Measurements from ENCODE around the gene SPATA6. TPM values are rescaled to one million over a fixed set of nuclear protein-coding genes. Genes with fewer than 3 reads are reported as not detected.

Gene SPATA6
- total RNA-seq, 1 experiment from 2014 or later: 18.2 TPM

- peaks cover 3% of the 10 kb centered on the region; the same call in 1 of the 2 replicates for H3K4me1 ChIP-seq (ENCODE audit: control insufficient read depth, insufficient read depth, low read length)
- H3K9me3 ChIP-seq (ENCODE audit: control insufficient read depth, insufficient read depth, low read depth, low read length): no peaks in the 10 kb centered on the region
- ChIA-PET POLR2A (no interaction called here), CTCF (no interaction called here)
- H3K36me3 ChIP-seq (ENCODE audit: control insufficient read depth, insufficient read depth, low read length): no peaks in the 10 kb centered on the region
- intact Hi-C loops (cut with micrococcal nuclease; ENCODE audit: unreplicated experiment) (loop anchor here (10.0 kb wide), 1 partner anchor 238 kb away; no protein-coding TSS in a partner anchor), in situ Hi-C loops (cut with HindIII; ENCODE audit: low pct_unique_long_range_greater_than_20kb, low sequenced_read_pairs) (no loop called here)
- H3K4me3 ChIP-seq (ENCODE audit: low read depth in 2 of 2, low read length in 2 of 2): no peak overlapping the region
- BruUV-seq (replicated peaks): no TSS peak
- no peaks in the 10 kb centered on the region for H3K27me3 ChIP-seq (ENCODE audit: control insufficient read depth, insufficient read depth, low read length)
- ATAC-seq (no peak), DNase-seq (ENCODE audit: low read depth, low spot score) (no peak)
- no peak overlapping the region for H3K27ac ChIP-seq (ENCODE audit: low read length)
- TF ChIP-seq REST (IDR thresholded peaks at IDR 0.05; ENCODE audit: insufficient read depth in 1 of 2, low read depth in 2 of 2, low read length in 1 of 2) (no peak), TCF7L2 (IDR thresholded peaks at IDR 0.05; ENCODE audit: low read depth, low read length) (no peak), SIN3A (IDR thresholded peaks at IDR 0.05; ENCODE audit: borderline replicate concordance, insufficient read depth, low read depth, low read length) (no peak), POLR2AphosphoS5 (IDR thresholded peaks at IDR 0.05; ENCODE audit: low read depth, low read length) (no peak)
- TF ChIP-seq, protein P1, sequence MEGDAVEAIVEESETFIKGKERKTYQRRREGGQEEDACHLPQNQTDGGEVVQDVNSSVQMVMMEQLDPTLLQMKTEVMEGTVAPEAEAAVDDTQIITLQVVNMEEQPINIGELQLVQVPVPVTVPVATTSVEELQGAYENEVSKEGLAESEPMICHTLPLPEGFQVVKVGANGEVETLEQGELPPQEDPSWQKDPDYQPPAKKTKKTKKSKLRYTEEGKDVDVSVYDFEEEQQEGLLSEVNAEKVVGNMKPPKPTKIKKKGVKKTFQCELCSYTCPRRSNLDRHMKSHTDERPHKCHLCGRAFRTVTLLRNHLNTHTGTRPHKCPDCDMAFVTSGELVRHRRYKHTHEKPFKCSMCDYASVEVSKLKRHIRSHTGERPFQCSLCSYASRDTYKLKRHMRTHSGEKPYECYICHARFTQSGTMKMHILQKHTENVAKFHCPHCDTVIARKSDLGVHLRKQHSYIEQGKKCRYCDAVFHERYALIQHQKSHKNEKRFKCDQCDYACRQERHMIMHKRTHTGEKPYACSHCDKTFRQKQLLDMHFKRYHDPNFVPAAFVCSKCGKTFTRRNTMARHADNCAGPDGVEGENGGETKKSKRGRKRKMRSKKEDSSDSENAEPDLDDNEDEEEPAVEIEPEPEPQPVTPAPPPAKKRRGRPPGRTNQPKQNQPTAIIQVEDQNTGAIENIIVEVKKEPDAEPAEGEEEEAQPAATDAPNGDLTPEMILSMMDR (IDR thresholded peaks at IDR 0.05): no peak
Measured at GRCh38 chr1:48492392-48492791, 20.4 kb upstream of the SPATA6 start.

- Histone ChIP-seq H3K4me3 (ENCODE audit: low read depth in 2 of 2, low read length in 2 of 2) (no peak overlapping the region), H3K9me3 (ENCODE audit: control insufficient read depth, insufficient read depth, low read depth, low read length) (no peaks in the 10 kb centered on the region), H3K27me3 (ENCODE audit: control insufficient read depth, insufficient read depth, low read length) (no peaks in the 10 kb centered on the region), H3K4me1 (ENCODE audit: control insufficient read depth, insufficient read depth, low read length) (no peaks in the 10 kb centered on the region), H3K36me3 (ENCODE audit: control insufficient read depth, insufficient read depth, low read length) (no peaks in the 10 kb centered on the region), H3K27ac (ENCODE audit: low read length) (no peak overlapping the region)
- CTCF ChIA-PET: no interaction called here
- ATAC-seq: no peak
- intact Hi-C loops (cut with micrococcal nuclease; ENCODE audit: unreplicated experiment) (no loop called here), in situ Hi-C loops (cut with HindIII; ENCODE audit: low pct_unique_long_range_greater_than_20kb, low sequenced_read_pairs) (no loop called here)
- POLR2A ChIA-PET: no interaction called here
- TF ChIP-seq REST (IDR thresholded peaks at IDR 0.05; ENCODE audit: insufficient read depth in 1 of 2, low read depth in 2 of 2, low read length in 1 of 2): no peak
- TF ChIP-seq, protein P1 (IDR thresholded peaks at IDR 0.05): no peak
- TF ChIP-seq TCF7L2 (IDR thresholded peaks at IDR 0.05; ENCODE audit: low read depth, low read length): no peak
- DNase-seq (ENCODE audit: low read depth, low spot score): no peak
- BruUV-seq (replicated peaks): no TSS peak
Measured at GRCh38 chr1:48488721-48489120, 16.7 kb upstream of the SPATA6 start.

All from Panc1 (cell line).